Mononuclear cell (primary cell): Measurements from ENCODE around the gene ZNF616. TPM values are rescaled to one million over a fixed set of nuclear protein-coding genes. Genes with fewer than 3 reads are reported as not detected.
"Not testable (repeated sequence)": the region's sequence is repeated elsewhere in the genome, so short reads cannot be mapped to it uniquely, and the experiment has no call there.

Experiments
- H3K27me3 ChIP-seq: 2 replicates; pipeline ENCODE4 v1.6.0; 2011; ENCODE audit warnings: low read length, control low read depth; ENCODE audit not compliant: insufficient read depth
- H3K4me1 ChIP-seq: 2 replicates; pipeline ENCODE4 v1.5.1; 2011; ENCODE audit warnings: mild to moderate bottlenecking, low read length, control low read depth; ENCODE audit not compliant: insufficient read depth
- H3K4me3 ChIP-seq: 2 replicates; pipeline ENCODE4 v1.5.1; 2011; ENCODE audit warnings: mild to moderate bottlenecking, low read length, moderate library complexity
- H3K9me3 ChIP-seq: 2 replicates; pipeline ENCODE4 v1.5.1; 2011; ENCODE audit warnings: low read depth, mild to moderate bottlenecking, control low read depth, low read length
- total RNA-seq: library from RNA; depleted of rRNA; stranded (reverse); fragments of >200 nt; gene quantifications from one replicate; pipeline ENCODE4 v1.2.3, GENCODE V29; 2012

The ZNF616 gene
- total RNA-seq, 1 donor: 1.2 TPM

DNA sequence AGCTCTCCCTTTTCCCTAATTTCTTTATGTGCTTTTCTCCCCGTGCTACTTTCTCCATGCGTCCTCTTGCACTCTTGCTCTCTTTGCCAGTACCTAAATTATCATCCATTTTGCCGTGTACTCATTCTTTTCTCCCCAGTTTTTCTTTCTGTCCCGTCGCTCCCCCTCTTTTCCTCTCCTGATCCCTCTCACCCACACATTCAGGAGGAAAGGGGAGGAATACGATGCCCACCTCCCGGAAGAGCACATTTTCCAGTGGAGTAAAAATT, 821 bp downstream of the ZNF616 start:
- peaks cover 22% of the 10 kb centered on the region for H3K4me1 ChIP-seq
- H3K9me3 ChIP-seq: peaks cover 2% of the 10 kb centered on the region
- peak overlapping the region; percentile 97 for H3K4me3 ChIP-seq
- no peaks in the 10 kb centered on the region for H3K27me3 ChIP-seq

- H3K4me1 ChIP-seq: peaks cover 22% of the 10 kb centered on the region
- no peaks in the 10 kb centered on the region for H3K27me3 ChIP-seq
- H3K4me3 ChIP-seq: peak overlapping the region; percentile 97
- no peaks in the 10 kb centered on the region for H3K9me3 ChIP-seq
Observed at GRCh38 chr19:52138278-52138982, 1.3 kb downstream of the ZNF616 start.

- no peak overlapping the region for H3K4me3 ChIP-seq
- no peaks in the 10 kb centered on the region for H3K27me3 ChIP-seq
- H3K4me1 ChIP-seq: no peaks in the 10 kb centered on the region
- H3K9me3 ChIP-seq: peaks cover 91% of the 10 kb centered on the region
Observed at GRCh38 chr19:52120286-52120685, 19.5 kb downstream of the ZNF616 start.

GRCh38 chr19:52115526-52116053, 24.1 kb downstream of the ZNF616 start:
- H3K9me3 ChIP-seq: peaks cover 100% of the 10 kb centered on the region
- no peaks in the 10 kb centered on the region for H3K27me3 ChIP-seq
- no peak overlapping the region for H3K4me3 ChIP-seq
- H3K4me1 ChIP-seq: no peaks in the 10 kb centered on the region

DNA sequence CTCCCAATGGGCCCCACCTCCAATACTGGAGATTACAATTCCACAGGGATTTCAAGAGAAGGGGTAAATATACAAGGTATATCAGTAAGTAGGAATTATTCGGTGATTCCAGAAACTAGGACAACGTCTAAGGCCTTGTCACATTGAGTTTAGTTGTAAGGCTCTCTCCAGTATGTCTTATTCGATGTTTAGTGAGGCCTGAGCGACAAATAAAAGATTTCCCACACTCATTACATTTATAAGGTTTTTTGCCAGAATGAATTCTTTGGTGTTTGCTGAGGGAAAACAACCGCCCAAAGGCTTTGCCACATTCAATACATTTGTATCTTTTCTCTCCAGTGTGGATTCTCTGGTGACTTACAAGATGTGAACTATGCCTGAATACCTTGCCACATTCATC, 25.0 kb downstream of the ZNF616 start:
- H3K4me3 ChIP-seq: no peak overlapping the region
- no peaks in the 10 kb centered on the region for H3K27me3 ChIP-seq
- H3K4me1 ChIP-seq: no peaks in the 10 kb centered on the region
- peaks cover 100% of the 10 kb centered on the region for H3K9me3 ChIP-seq

DNA sequence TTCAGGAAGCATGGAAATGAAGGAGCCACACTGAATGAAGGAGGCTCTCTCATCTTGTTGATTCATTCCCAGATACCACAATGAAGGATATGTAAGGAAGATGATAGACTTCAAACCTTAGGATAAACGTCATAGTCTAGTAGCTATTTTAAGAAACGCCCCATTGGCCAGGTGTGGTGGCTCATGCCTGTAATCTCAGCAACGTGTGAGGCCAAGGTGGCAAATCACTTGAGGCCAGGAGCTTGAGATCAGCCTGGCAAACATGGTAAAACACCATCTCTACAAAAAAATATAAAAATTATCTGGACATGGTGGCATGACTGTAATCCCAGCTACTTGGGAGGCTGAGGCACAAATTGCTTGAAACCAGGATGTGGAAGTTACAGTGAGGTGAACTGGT, 27.1 kb downstream of the ZNF616 start:
- Histone ChIP-seq H3K9me3 (peaks cover 95% of the 10 kb centered on the region), H3K4me3 (no peak overlapping the region), H3K27me3 (no peaks in the 10 kb centered on the region), H3K4me1 (no peaks in the 10 kb centered on the region)

- peaks cover 82% of the 10 kb centered on the region for H3K9me3 ChIP-seq
- H3K27me3 ChIP-seq: no peaks in the 10 kb centered on the region
- H3K4me3 ChIP-seq: no peak overlapping the region
- H3K4me1 ChIP-seq: no peaks in the 10 kb centered on the region
Observed at GRCh38 chr19:52110780-52111179, 29.0 kb downstream of the ZNF616 start.

GRCh38 chr19:52102782-52103181, 37.0 kb downstream of the ZNF616 start:
- H3K4me1 ChIP-seq: no peaks in the 10 kb centered on the region
- peaks cover 7% of the 10 kb centered on the region for H3K9me3 ChIP-seq
- no peak overlapping the region for H3K4me3 ChIP-seq
- H3K27me3 ChIP-seq: no peaks in the 10 kb centered on the region

GRCh38 chr19:52101866-52102562, 37.7 kb downstream of the ZNF616 start:
- no peaks in the 10 kb centered on the region for H3K4me1 ChIP-seq
- no peaks in the 10 kb centered on the region for H3K27me3 ChIP-seq
- H3K4me3 ChIP-seq: no peak overlapping the region
- H3K9me3 ChIP-seq: no peaks in the 10 kb centered on the region

- no peak overlapping the region for H3K4me3 ChIP-seq
- H3K4me1 ChIP-seq: peaks cover 8% of the 10 kb centered on the region
- no peaks in the 10 kb centered on the region for H3K9me3 ChIP-seq
- no peaks in the 10 kb centered on the region for H3K27me3 ChIP-seq
Observed at GRCh38 chr19:52099497-52100138, 40.1 kb downstream of the ZNF616 start.

GRCh38 chr19:52096416-52096815, 43.3 kb downstream of the ZNF616 start:
- Histone ChIP-seq H3K9me3 (peaks cover 12% of the 10 kb centered on the region), H3K4me1 (peaks cover 18% of the 10 kb centered on the region)
- not testable (repeated sequence) for H3K4me3 ChIP-seq, H3K27me3 ChIP-seq

GRCh38 chr19:52095172-52096014, 44.3 kb downstream of the ZNF616 start, which contains the start of gene ZNF841:
TSS of gene ZNF841 (minus strand) at chr19:52095765. CDS start at chr19:52084801, 10,964 bp downstream.
- H3K4me1 ChIP-seq: peaks cover 18% of the 10 kb centered on the region
- no peaks in the 10 kb centered on the region for H3K27me3 ChIP-seq
- H3K9me3 ChIP-seq: peaks cover 20% of the 10 kb centered on the region
- H3K4me3 ChIP-seq: peak within 1 kb of the TSS; percentile 98

GRCh38 chr19:52094526-52095130, 45.1 kb downstream of the ZNF616 start:
- Histone ChIP-seq H3K4me1 (peaks cover 18% of the 10 kb centered on the region), H3K4me3 (peak overlapping the region; percentile 98), H3K9me3 (peaks cover 27% of the 10 kb centered on the region), H3K27me3 (no peaks in the 10 kb centered on the region)

- no peak overlapping the region for H3K4me3 ChIP-seq
- no peaks in the 10 kb centered on the region for H3K4me1 ChIP-seq
- H3K27me3 ChIP-seq: no peaks in the 10 kb centered on the region
- H3K9me3 ChIP-seq: peaks cover 41% of the 10 kb centered on the region
Observed at GRCh38 chr19:52086481-52086880, 53.3 kb downstream of the ZNF616 start.
